ENCODE results near the gene UBR4.

DNA sequence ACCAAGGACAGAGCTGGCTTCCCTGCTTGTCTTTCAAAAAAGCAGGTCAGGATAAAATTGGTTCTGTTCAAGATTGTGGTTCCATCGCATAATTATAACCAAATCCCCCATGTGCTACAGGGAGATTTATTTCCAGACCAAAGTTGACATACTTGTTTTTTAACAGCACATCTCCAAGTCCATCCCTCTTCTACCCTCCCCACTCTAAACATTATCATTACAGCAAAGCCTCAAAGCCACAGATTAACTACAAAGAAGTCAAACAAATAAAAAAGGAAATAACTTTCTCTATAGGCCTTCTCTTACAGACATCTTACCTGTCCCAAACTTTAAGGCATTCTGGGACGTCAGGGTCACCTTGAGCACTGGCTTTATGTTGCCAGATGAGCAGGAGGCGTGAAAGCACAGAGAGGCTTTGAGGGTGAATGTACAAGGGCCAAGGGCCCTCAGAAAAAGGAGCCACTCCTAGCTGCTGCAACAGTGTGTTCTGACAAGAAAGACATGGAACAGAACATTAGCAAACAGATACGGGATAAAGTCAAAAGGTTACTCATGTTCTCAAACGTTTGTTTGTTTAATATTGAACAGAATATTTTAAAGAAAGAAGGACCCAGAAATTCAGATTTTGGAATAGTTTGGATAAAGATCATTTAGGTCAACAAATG lies 31.2 kb downstream of the UBR4 start:
- TF ChIP-seq EZH2 (IDR thresholded peaks at IDR 0.05; ENCODE audit: low read length), result no peak
- TF ChIP-seq, protein P1, sequence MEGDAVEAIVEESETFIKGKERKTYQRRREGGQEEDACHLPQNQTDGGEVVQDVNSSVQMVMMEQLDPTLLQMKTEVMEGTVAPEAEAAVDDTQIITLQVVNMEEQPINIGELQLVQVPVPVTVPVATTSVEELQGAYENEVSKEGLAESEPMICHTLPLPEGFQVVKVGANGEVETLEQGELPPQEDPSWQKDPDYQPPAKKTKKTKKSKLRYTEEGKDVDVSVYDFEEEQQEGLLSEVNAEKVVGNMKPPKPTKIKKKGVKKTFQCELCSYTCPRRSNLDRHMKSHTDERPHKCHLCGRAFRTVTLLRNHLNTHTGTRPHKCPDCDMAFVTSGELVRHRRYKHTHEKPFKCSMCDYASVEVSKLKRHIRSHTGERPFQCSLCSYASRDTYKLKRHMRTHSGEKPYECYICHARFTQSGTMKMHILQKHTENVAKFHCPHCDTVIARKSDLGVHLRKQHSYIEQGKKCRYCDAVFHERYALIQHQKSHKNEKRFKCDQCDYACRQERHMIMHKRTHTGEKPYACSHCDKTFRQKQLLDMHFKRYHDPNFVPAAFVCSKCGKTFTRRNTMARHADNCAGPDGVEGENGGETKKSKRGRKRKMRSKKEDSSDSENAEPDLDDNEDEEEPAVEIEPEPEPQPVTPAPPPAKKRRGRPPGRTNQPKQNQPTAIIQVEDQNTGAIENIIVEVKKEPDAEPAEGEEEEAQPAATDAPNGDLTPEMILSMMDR (optimal IDR thresholded peaks at IDR 0.05 in 1 of 3, IDR thresholded peaks at IDR 0.05 in 1 of 3, conservative IDR thresholded peaks at IDR 0.05 in 1 of 3; ENCODE audit: extremely low read depth in 1 of 3, insufficient read depth in 2 of 3, low read length in 3 of 3), result no peak

Data from keratinocyte (primary cell).